DOHH2 (cell line): ENCODE measurements around the gene RNPS1.
A peak's percentile ranks its signal among the peaks of the same experiment; 100 is the strongest.

Experiments
- H3F3A ChIP-seq: fragments of 200-600 bp; sonication (generic), shearing (Covaris generic); 2 replicates; pipeline ENCODE4 v1.6.0; 2016; ENCODE audit warnings: antibody characterized with exemption, mild to moderate bottlenecking; ENCODE audit not compliant: control insufficient read depth, insufficient read depth
- H3K27ac ChIP-seq: fragments of 200-600 bp; sonication (generic); 2 replicates; pipeline ENCODE4 v1.5.1; 2014; ENCODE audit warnings: low read depth, mild to moderate bottlenecking, low read length, moderate library complexity
- H3K27me3 ChIP-seq: fragments of 200-600 bp; sonication (generic); 2 replicates; pipeline ENCODE4 v1.6.1; 2014; ENCODE audit warnings: mild to moderate bottlenecking, low read length, mixed read lengths; ENCODE audit not compliant: control insufficient read depth
- H3K36me3 ChIP-seq: fragments of 200-600 bp; sonication (generic); 2 replicates; pipeline ENCODE4 v1.6.1; 2014; ENCODE audit warnings: mild to moderate bottlenecking, low read length, moderate library complexity, mixed read lengths; ENCODE audit not compliant: control insufficient read depth
- H3K4me1 ChIP-seq: fragments of 200-600 bp; sonication (generic); 2 replicates; pipeline ENCODE4 v1.6.1; 2014; ENCODE audit warnings: mild to moderate bottlenecking, low read length, mixed read lengths; ENCODE audit not compliant: control insufficient read depth
- H3K4me2 ChIP-seq: fragments of 200-600 bp; sonication (generic); 2 replicates; pipeline ENCODE4 v1.6.0; 2014; ENCODE audit warnings: mild to moderate bottlenecking, low read length, moderate library complexity
- H3K4me3 ChIP-seq: fragments of 200-600 bp; sonication (generic); 2 replicates; pipeline ENCODE4 v1.5.1; 2014; ENCODE audit warnings: mild to moderate bottlenecking, low read length, mixed read lengths
- H3K79me2 ChIP-seq: fragments of 200-600 bp; sonication (generic); 2 replicates; pipeline ENCODE4 v1.6.1; 2014; ENCODE audit warnings: mild to moderate bottlenecking, low read length, mixed read lengths; ENCODE audit not compliant: control insufficient read depth
- H3K9me2 ChIP-seq: fragments of 200-600 bp; sonication (generic); replicated peaks from 2 replicates; pipeline ENCODE4 v1.6.1; 2014; ENCODE audit warnings: mild to moderate bottlenecking, low read length, mixed read lengths; ENCODE audit not compliant: control insufficient read depth
- H3K9me3 ChIP-seq: fragments of 200-600 bp; sonication (generic); 2 replicates; pipeline ENCODE4 v1.6.1; 2014; ENCODE audit warnings: antibody characterized with exemption, low read length, mixed read lengths; ENCODE audit not compliant: control insufficient read depth, insufficient read depth
- H4K20me1 ChIP-seq: fragments of 200-600 bp; sonication (generic); 2 replicates; pipeline ENCODE4 v1.6.0; 2014; ENCODE audit warnings: low read depth, mild to moderate bottlenecking, antibody characterized with exemption, low read length, moderate library complexity; ENCODE audit not compliant: control insufficient read depth, insufficient read depth
- EZH2phosphoT487 ChIP-seq: fragments of 200-600 bp; sonication (generic); IDR thresholded peaks from 2 replicates; pipeline ENCODE4 v1.6.1; 2017; ENCODE audit warnings: borderline replicate concordance, mild to moderate bottlenecking, antibody characterized with exemption, low read length, moderate library complexity, mixed read lengths
- TF ChIP-seq, protein P1 (sequence below): fragments of 200-600 bp; sonication (generic); IDR thresholded peaks from one replicate; pipeline ENCODE4 v1.5.1; 2014; ENCODE audit warnings: antibody characterized with exemption, mild to moderate bottlenecking, low read depth, low read length; ENCODE audit not compliant: poor library complexity, severe bottlenecking

RNPS1 gene

DNA sequence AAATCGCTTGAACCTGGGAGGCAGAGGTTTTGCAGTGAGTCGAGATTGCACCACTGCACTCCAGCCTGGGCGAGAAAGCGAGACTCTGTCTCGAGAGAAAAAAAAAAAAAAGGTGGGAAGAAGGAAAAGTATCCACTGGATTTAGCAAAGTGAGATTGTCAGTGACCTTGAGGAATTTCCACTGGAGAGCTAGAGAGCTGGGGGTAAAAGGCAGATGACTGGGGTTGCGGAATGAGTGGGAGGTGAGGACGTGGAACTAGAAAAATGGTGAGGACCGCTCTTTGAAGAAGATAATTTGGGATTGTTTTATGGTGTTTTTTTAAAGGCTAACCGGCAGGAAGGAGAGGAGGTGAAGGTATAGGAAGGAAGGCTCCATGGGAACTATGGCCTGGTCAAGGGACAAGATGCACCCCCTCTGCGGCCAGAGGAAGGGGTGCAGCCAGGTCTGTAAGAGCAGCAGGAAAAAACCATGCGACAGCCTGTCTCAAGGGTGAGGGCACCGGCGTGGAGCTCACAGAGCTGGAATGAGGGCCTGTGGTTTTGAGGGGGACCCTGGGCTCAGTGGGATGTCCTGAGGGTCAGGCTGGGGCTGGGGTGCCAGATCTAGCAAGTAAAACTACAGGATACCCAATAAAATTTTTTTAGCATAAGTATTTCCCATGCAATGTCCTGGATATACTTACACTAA lies 63.4 kb downstream of the RNPS1 start:
- no peaks in the 10 kb centered on the region for H3K9me2 ChIP-seq
- peak overlapping the region; percentile 56; the same call in 1 of the 2 replicates for H3K27ac ChIP-seq
- H3F3A ChIP-seq, result no peaks in the 10 kb centered on the region
- H3K79me2 ChIP-seq, result peaks cover 24% of the 10 kb centered on the region
- no peaks in the 10 kb centered on the region for H4K20me1 ChIP-seq
- H3K27me3 ChIP-seq, result peaks cover 9% of the 10 kb centered on the region
- H3K4me2 ChIP-seq, result peak overlapping the region; percentile 99
- H3K9me3 ChIP-seq, result no peaks in the 10 kb centered on the region
- H3K36me3 ChIP-seq, result peaks cover 36% of the 10 kb centered on the region
- peak overlapping the region; percentile 96 for H3K4me3 ChIP-seq
- no peak for TF ChIP-seq EZH2phosphoT487
- TF ChIP-seq, protein P1, sequence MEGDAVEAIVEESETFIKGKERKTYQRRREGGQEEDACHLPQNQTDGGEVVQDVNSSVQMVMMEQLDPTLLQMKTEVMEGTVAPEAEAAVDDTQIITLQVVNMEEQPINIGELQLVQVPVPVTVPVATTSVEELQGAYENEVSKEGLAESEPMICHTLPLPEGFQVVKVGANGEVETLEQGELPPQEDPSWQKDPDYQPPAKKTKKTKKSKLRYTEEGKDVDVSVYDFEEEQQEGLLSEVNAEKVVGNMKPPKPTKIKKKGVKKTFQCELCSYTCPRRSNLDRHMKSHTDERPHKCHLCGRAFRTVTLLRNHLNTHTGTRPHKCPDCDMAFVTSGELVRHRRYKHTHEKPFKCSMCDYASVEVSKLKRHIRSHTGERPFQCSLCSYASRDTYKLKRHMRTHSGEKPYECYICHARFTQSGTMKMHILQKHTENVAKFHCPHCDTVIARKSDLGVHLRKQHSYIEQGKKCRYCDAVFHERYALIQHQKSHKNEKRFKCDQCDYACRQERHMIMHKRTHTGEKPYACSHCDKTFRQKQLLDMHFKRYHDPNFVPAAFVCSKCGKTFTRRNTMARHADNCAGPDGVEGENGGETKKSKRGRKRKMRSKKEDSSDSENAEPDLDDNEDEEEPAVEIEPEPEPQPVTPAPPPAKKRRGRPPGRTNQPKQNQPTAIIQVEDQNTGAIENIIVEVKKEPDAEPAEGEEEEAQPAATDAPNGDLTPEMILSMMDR, result no peak
- peaks cover 19% of the 10 kb centered on the region for H3K4me1 ChIP-seq
